SK-N-SH (cell line): Measurements from ENCODE around the gene ZNF438. TPM values are rescaled to one million over a fixed set of nuclear protein-coding genes. Genes with fewer than 3 reads are reported as not detected.

Experiments used
- CTCF ChIA-PET: fragments of 300-600, 350-600 bp; formaldehyde crosslinking; extraction: SDS; loops from one replicate; lab custom pipeline; 2021; lab: Yijun Ruan, JAX
- POLR2A ChIA-PET: fragments of 350-600 bp; sonication (Branson Sonifier 250); formaldehyde crosslinking; extraction: SDS; loops from one replicate; lab custom pipeline; 2020; ENCODE audit warnings: antibody characterized with exemption, inconsistent platforms; lab: Yijun Ruan, JAX
- DNase-seq: peaks from one replicate; pipeline ENCODE4 v3.0.0; 2012
- H2AFZ ChIP-seq: fragments of 200-600 bp; sonication (generic); 2 replicates; pipeline ENCODE4 v1.8.1; 2016; ENCODE audit warnings: antibody characterized with exemption, mild to moderate bottlenecking, low read depth
- H3F3A ChIP-seq: fragments of 200-600 bp; sonication (generic); replicated peaks from 2 replicates; pipeline ENCODE3; 2016; ENCODE audit warnings: antibody characterized with exemption, mild to moderate bottlenecking; ENCODE audit not compliant: insufficient read depth
- H3K27ac ChIP-seq, 2 experiments: fragments of 200-500 bp in 1 of 2; fragments of 200-600 bp in 1 of 2; sonication (Bioruptor generic) in 1 of 2; sonication (generic), shearing (Covaris generic) in 1 of 2; 2 replicates each; pipeline versions ENCODE4 v1.5.1 to v1.6.1; 2014 to 2016; ENCODE audit warnings: low read depth in 2 of 2, inconsistent platforms in 1 of 2, low read length in 1 of 2, mild to moderate bottlenecking in 1 of 2, mixed read lengths in 1 of 2
- H3K27me3 ChIP-seq: fragments of 200-600 bp; sonication (generic), shearing (Covaris generic); 2 replicates; pipeline ENCODE4 v1.6.1; 2016; ENCODE audit warnings: mixed run types; ENCODE audit not compliant: insufficient read depth
- H3K36me3 ChIP-seq, 2 experiments: fragments of 200-500 bp in 1 of 2; fragments of 200-600 bp in 1 of 2; sonication (Bioruptor generic) in 1 of 2; sonication (generic) in 1 of 2; replicated peaks in 1 of 2; 2 replicates each; pipeline versions ENCODE3 to v1.5.1; 2014 to 2016; ENCODE audit warnings: low read length in 1 of 2, mild to moderate bottlenecking in 1 of 2; ENCODE audit not compliant: insufficient read depth in 2 of 2, control insufficient read depth in 1 of 2
- H3K4me1 ChIP-seq, 2 experiments: fragments of 200-500 bp in 1 of 2; fragments of 200-600 bp in 1 of 2; sonication (Bioruptor generic) in 1 of 2; sonication (generic), shearing (Covaris generic) in 1 of 2; 2 replicates each; pipeline versions ENCODE4 v1.5.1 to v1.6.1; 2014 to 2016; ENCODE audit warnings: low read depth in 1 of 2, low read length in 1 of 2, mixed run types in 1 of 2; ENCODE audit not compliant: insufficient read depth in 2 of 2, control insufficient read depth in 1 of 2
- H3K4me2 ChIP-seq: fragments of 200-600 bp; sonication (generic), shearing (Covaris generic); 2 replicates; pipeline ENCODE4 v1.6.1; 2017; ENCODE audit warnings: mixed run types
- H3K4me3 ChIP-seq, 2 experiments: fragments of 200-500 bp in 1 of 2; fragments of 200-600 bp in 1 of 2; sonication (Bioruptor generic) in 1 of 2; sonication (generic), shearing (Covaris generic) in 1 of 2; 2 replicates each; pipeline versions ENCODE4 v1.5.1 to v1.8.1; 2014 to 2016; ENCODE audit warnings: low read depth in 2 of 2, inconsistent platforms in 1 of 2, low read length in 1 of 2, mild to moderate bottlenecking in 1 of 2, mixed read lengths in 1 of 2, moderate library complexity in 1 of 2
- H3K79me2 ChIP-seq: fragments of 200-600 bp; sonication (generic); 2 replicates; pipeline ENCODE4 v1.8.1; 2017; ENCODE audit warnings: mild to moderate bottlenecking; ENCODE audit not compliant: insufficient read depth
- H3K9ac ChIP-seq: fragments of 200-600 bp; sonication (generic); 2 replicates; pipeline ENCODE4 v1.6.1; 2017; ENCODE audit warnings: mixed run types
- H3K9me2 ChIP-seq: fragments of 200-600 bp; sonication (generic); 2 replicates; pipeline ENCODE4 v1.6.1; 2017; ENCODE audit warnings: mixed run types
- H3K9me3 ChIP-seq: fragments of 200-600 bp; sonication (generic); 2 replicates; pipeline ENCODE4 v1.6.1; 2017; ENCODE audit warnings: mixed run types, mild to moderate bottlenecking, moderate library complexity
- H4K20me1 ChIP-seq: fragments of 200-600 bp; sonication (generic); 2 replicates; pipeline ENCODE4 v1.6.1; 2017; ENCODE audit warnings: mild to moderate bottlenecking, mixed run types; ENCODE audit not compliant: insufficient read depth
- CTCF ChIP-seq: fragments of 200-600 bp; sonication (generic); IDR thresholded peaks from 2 replicates; pipeline ENCODE4 v1.6.1; 2017; ENCODE audit warnings: antibody characterized with exemption, mild to moderate bottlenecking, moderate library complexity
- ELF1 ChIP-seq: IDR thresholded peaks from 2 replicates; pipeline ENCODE4 v1.4.0; 2012
- EP300 ChIP-seq, 2 experiments: IDR thresholded peaks; 2 replicates each; pipeline versions ENCODE4 v1.4.0 to v1.6.1; 2012; ENCODE audit warnings: borderline replicate concordance in 1 of 2, low read depth in 1 of 2, low read length in 1 of 2
- EZH2phosphoT487 ChIP-seq: fragments of 200-600 bp; sonication (generic); IDR thresholded peaks from 2 replicates; pipeline ENCODE4 v1.6.1; 2017; ENCODE audit warnings: low read depth, mixed run types, mild to moderate bottlenecking, antibody characterized with exemption, moderate library complexity, borderline replicate concordance
- FOXJ3 ChIP-seq: sonication (generic); formaldehyde crosslinking; IDR thresholded peaks from 2 replicates; pipeline ENCODE4 v1.5.1; 2020; ENCODE audit warnings: mild to moderate bottlenecking, missing genetic modification reagents
- FOXM1 ChIP-seq: IDR thresholded peaks from 2 replicates; pipeline ENCODE4 v1.4.0; 2012; ENCODE audit warnings: low read depth, mild to moderate bottlenecking
- GABPA ChIP-seq: IDR thresholded peaks from 2 replicates; pipeline ENCODE4 v1.4.0; 2012; ENCODE audit warnings: low read depth, mild to moderate bottlenecking
- MEF2A ChIP-seq: IDR thresholded peaks from 2 replicates; pipeline ENCODE4 v1.4.0; 2012; ENCODE audit warnings: low read depth, borderline replicate concordance
- NFIC ChIP-seq: IDR thresholded peaks from 2 replicates; pipeline ENCODE4 v1.4.0; 2012; ENCODE audit warnings: borderline replicate concordance
- NRF1 ChIP-seq: IDR thresholded peaks from 2 replicates; pipeline ENCODE4 v1.6.1; 2012; ENCODE audit warnings: low read depth, mild to moderate bottlenecking, low read length
- RAD21 ChIP-seq: IDR thresholded peaks from 2 replicates; pipeline ENCODE4 v1.6.1; 2012; ENCODE audit warnings: mild to moderate bottlenecking, low read length
- RCOR1 ChIP-seq: fragments of 150-350 bp; IDR thresholded peaks from 2 replicates; pipeline ENCODE4 v1.6.1; 2017; ENCODE audit warnings: antibody characterized with exemption, low read length
- RFX5 ChIP-seq: IDR thresholded peaks from 2 replicates; pipeline ENCODE4 v1.6.1; 2012; ENCODE audit warnings: mild to moderate bottlenecking, improper control_type of control experiment, low read length
- SMC3 ChIP-seq: IDR thresholded peaks from 2 replicates; pipeline ENCODE4 v1.6.1; 2012; ENCODE audit warnings: low read depth, low read length, improper control_type of control experiment
- TAF1 ChIP-seq: IDR thresholded peaks from 2 replicates; pipeline ENCODE4 v1.6.1; 2012; ENCODE audit warnings: low read depth, mild to moderate bottlenecking, low read length, moderate library complexity, borderline replicate concordance
- TEAD4 ChIP-seq: IDR thresholded peaks from 2 replicates; pipeline ENCODE4 v1.4.0; 2012; ENCODE audit warnings: mild to moderate bottlenecking, borderline replicate concordance; ENCODE audit not compliant: insufficient read depth
- YY1 ChIP-seq: IDR thresholded peaks from 2 replicates; pipeline ENCODE4 v1.4.0; 2012; ENCODE audit warnings: low read depth, mild to moderate bottlenecking
- WGBS: methylation state at CpG from one replicate; pipeline ENCODE4 v1.1.6; 2017; ENCODE audit warnings: low lambda C conversion rate; 5-methylcytosine and 5-hydroxymethylcytosine counted together
- polyA plus RNA-seq, 3 experiments: library from polyadenylated mRNA; depleted of rRNA; stranded (reverse); fragments of >200 nt; gene quantifications; 2 replicates each; pipeline ENCODE4 v1.2.3, GENCODE V29; 2012
- TF ChIP-seq, protein P1 (sequence below): fragments of 150-350 bp; IDR thresholded peaks from 2 replicates; pipeline ENCODE4 v1.6.1; 2016; ENCODE audit warnings: mild to moderate bottlenecking, low read depth, low read length
- TF ChIP-seq, protein P2 (sequence below): IDR thresholded peaks from 2 replicates; pipeline ENCODE4 v1.4.0; 2012; ENCODE audit warnings: low read depth, borderline replicate concordance

ZNF438 gene
- polyA plus RNA-seq, 1 of the 3 experiments (the other 2 are of a cell fraction): 2.1 TPM

- TF ChIP-seq CTCF: no peak
- TF ChIP-seq, protein P1, sequence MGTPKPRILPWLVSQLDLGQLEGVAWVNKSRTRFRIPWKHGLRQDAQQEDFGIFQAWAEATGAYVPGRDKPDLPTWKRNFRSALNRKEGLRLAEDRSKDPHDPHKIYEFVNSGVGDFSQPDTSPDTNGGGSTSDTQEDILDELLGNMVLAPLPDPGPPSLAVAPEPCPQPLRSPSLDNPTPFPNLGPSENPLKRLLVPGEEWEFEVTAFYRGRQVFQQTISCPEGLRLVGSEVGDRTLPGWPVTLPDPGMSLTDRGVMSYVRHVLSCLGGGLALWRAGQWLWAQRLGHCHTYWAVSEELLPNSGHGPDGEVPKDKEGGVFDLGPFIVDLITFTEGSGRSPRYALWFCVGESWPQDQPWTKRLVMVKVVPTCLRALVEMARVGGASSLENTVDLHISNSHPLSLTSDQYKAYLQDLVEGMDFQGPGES: no peak
- TF ChIP-seq NRF1: no peak
- no peak for TF ChIP-seq EZH2phosphoT487
Measured at GRCh38 chr10:30977385-30977784, 54.3 kb downstream of the ZNF438 start (continued).

DNA sequence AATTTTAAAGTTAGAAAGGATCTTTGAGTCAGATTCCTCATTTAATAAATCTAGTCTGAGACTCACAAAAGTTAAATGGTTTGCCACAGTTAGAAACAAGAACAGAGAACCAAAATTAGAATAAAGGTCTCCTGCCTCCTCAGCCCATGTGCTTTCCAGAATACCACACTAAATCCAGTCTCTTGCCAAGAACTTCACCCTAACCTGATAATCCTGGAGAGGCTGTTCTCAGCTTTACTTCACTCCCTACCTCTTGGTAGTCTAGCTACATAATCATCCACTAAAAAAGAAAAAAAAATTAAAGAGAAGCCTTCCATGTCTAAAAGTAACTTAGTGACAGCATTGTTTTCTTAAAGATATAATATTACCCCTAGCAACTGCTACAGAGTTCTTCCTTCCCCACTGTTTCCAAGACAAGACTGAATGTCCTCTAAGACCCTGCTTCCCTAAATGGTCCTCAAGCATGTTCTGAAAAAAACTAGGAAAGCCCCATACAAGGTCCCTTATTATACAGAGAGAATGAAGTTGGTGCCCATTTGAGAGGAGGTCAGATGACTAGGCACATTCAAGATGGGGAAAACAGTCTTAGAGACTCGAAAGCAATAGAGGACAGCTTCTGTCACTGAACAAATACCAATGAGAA is 56.8 kb downstream of the ZNF438 start:
- no peak for TF ChIP-seq SMC3
- TF ChIP-seq CTCF: no peak
- no peak for TF ChIP-seq FOXJ3 (CRISPR knock-in tag)
- ChIA-PET POLR2A (no interaction called here), CTCF (interaction anchor here (1.2 kb wide), 1 partner anchor 13 kb away, joined by 3 read pairs; no protein-coding TSS in a partner anchor)
- no peak overlapping the region for H3K27ac ChIP-seq
- H4K20me1 ChIP-seq: no peaks in the 10 kb centered on the region
- no peak overlapping the region for H2AFZ ChIP-seq
- H3K9ac ChIP-seq: no peak overlapping the region
- H3K4me3 ChIP-seq: no peak overlapping the region
- no peaks in the 10 kb centered on the region for H3K27me3 ChIP-seq
- H3K9me2 ChIP-seq: no peaks in the 10 kb centered on the region
- no peaks in the 10 kb centered on the region for H3K9me3 ChIP-seq
- no peaks in the 10 kb centered on the region for H3K79me2 ChIP-seq
- 74% methylated on average over 1 of the region's 1 CpG for WGBS
- H3K4me2 ChIP-seq: no peak overlapping the region
- H3K4me1 ChIP-seq: no peaks in the 10 kb centered on the region
- no peak for DNase-seq
- H3F3A ChIP-seq: no peaks in the 10 kb centered on the region
- no peaks in the 10 kb centered on the region for H3K36me3 ChIP-seq

DNA sequence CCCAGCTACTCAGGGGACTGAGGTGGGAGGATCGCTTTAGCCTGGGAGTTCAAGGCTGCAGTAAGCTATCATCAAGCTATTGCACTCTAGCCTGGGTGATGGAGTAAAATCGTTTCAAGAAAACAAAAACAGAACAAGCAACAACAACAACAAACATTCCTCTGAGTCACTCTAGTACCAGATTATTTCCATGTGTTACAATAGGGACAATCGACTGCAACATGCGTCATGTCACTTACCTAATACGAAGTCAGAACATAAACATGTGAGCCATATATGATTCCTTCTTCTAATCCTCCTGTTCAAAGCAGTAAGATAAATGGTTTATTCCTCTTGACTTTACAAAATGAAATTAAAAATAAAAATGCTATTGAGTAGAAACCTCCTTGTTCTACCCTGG is 57.3 kb downstream of the ZNF438 start:
- TF ChIP-seq RAD21 (no peak), MEF2A (no peak), ELF1 (no peak), RFX5 (no peak), GABPA (no peak), RCOR1 (no peak), FOXJ3 (CRISPR knock-in tag) (no peak), TEAD4 (no peak), EP300 (IDR thresholded peaks at IDR 0.05; ENCODE audit: borderline replicate concordance in 1 of 2, low read depth in 1 of 2, low read length in 1 of 2) (no peak), TAF1 (no peak), YY1 (no peak), FOXM1 (no peak), NFIC (no peak)
- TF ChIP-seq, protein P2, sequence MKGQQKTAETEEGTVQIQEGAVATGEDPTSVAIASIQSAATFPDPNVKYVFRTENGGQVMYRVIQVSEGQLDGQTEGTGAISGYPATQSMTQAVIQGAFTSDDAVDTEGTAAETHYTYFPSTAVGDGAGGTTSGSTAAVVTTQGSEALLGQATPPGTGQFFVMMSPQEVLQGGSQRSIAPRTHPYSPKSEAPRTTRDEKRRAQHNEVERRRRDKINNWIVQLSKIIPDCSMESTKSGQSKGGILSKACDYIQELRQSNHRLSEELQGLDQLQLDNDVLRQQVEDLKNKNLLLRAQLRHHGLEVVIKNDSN: no peak
- POLR2A ChIA-PET: no interaction called here
- H3K79me2 ChIP-seq: no peaks in the 10 kb centered on the region
- no peaks in the 10 kb centered on the region for H3K9me3 ChIP-seq
- H3K36me3 ChIP-seq: no peaks in the 10 kb centered on the region
- no peak for DNase-seq
- no peaks in the 10 kb centered on the region for H3F3A ChIP-seq
- H3K27ac ChIP-seq: no peak overlapping the region
- WGBS: 78% methylated on average over 5 of the region's 5 CpGs
- no peaks in the 10 kb centered on the region for H3K27me3 ChIP-seq
- CTCF ChIA-PET: no interaction called here
- no peaks in the 10 kb centered on the region for H3K9me2 ChIP-seq
- H3K4me1 ChIP-seq: no peaks in the 10 kb centered on the region
- no peak overlapping the region for H2AFZ ChIP-seq
- H3K4me2 ChIP-seq: no peak overlapping the region
- H3K9ac ChIP-seq: no peak overlapping the region
- H4K20me1 ChIP-seq: no peaks in the 10 kb centered on the region
- H3K4me3 ChIP-seq: no peak overlapping the region
